ENCODE results near the gene REEP1.
"Not testable (repeated sequence)": the region's sequence is repeated elsewhere in the genome, so short reads cannot be mapped to it uniquely, and the experiment has no call there.

Gene REEP1

DNA sequence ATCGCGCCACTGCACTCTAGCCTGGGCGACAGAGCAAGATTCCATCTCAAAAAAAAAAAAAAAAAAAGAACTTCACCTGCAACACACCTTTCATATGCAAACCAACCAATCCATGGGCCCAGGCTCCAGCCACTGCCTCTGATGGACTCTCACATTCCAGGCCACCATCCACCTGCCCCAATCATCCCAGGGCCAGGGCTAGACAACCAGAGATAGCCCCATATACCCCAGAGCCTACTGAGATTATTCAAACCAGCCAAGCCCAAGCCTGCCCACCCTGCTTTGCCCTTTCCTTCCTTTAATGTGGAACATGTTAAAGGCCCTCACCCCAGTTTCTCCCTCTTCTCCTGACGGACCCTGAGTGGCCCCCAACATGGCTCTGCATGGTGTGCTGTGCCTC, 81.1 kb downstream of the REEP1 start:
- H3K9me3 Mint-ChIP-seq, result no peaks in the 10 kb centered on the region

DNA sequence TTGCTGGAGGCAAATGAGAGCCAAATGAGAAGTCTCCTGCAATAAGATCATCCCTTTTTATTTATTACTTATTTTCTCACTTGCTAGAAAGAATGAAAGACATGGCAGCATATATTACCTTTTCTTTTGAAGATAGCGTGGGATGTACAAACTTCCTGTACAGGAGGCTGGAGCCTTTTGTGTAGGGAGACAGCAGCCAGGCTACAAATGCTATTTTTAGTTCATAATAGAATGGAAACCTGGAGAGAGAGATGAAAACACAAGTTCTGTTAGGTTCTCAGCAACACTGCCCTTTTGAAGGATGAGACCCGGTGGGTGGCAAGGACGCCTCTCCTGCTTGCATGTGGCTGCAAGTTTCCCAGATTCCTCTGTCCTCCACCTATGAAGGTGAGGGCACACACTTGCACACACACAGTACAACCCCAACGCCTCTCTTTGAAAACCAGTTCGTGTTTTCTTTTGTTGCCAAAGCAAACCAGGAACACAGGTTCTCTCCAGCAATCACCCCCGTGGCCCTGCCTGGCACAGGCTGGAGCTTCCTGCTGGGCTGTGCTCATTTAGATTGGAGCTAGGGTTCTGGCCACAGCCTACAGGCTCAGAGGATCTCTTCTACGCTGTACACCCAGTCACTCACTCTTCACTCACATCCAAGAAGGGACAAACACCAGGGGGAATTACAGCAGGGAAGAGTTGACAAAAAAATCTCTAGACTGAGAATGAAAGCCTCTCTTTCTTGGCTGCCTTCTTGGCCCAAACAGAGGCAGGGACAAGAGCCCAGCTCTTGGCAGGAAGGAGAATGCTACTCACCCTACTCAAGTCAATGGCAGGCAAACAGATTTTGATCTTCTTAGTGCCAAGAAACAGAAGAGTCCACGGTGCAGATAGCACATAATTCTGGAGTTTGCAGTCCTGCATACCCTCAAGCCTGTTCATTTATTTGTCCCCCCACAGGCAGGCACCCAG, 82.6 kb downstream of the REEP1 start:
- H3K27me3 Mint-ChIP-seq, result peaks cover 3% of the 10 kb centered on the region
- no peaks in the 10 kb centered on the region for H3K9me3 Mint-ChIP-seq
- H3K4me3 Mint-ChIP-seq, result no peak overlapping the region
- H3K36me3 Mint-ChIP-seq, result no peaks in the 10 kb centered on the region
- no peak overlapping the region for H3K27ac Mint-ChIP-seq
- no peaks in the 10 kb centered on the region for H3K4me1 Mint-ChIP-seq

More for the DNA sequence above, 81.1 kb downstream of the REEP1 start:
- Mint-ChIP-seq H3K4me3 (no peak overlapping the region), H3K27me3 (peaks cover 3% of the 10 kb centered on the region), H3K4me1 (no peaks in the 10 kb centered on the region), H3K27ac (no peak overlapping the region), H3K36me3 (no peaks in the 10 kb centered on the region)

DNA sequence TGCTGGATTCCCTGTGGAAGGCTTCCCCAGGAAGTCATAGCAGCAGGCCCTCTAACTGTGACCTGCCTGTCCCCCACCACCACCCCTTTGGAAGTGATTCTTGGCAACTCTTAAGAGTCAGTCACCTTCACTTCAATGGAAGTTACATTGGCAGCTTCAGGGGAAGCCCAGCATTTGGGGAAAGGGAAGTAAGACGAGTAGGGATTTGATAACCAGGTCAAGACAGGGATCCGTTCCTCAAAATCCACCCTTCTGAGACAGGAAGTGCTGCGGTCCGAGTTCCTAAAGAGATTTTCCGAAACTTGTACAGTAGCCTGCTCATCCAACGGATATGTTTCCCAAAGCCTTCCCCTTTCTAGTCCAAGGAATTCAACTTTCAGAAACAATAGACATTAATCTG, 84.0 kb downstream of the REEP1 start:
- Mint-ChIP-seq H3K36me3 (no peaks in the 10 kb centered on the region), H3K4me1 (no peaks in the 10 kb centered on the region)

DNA sequence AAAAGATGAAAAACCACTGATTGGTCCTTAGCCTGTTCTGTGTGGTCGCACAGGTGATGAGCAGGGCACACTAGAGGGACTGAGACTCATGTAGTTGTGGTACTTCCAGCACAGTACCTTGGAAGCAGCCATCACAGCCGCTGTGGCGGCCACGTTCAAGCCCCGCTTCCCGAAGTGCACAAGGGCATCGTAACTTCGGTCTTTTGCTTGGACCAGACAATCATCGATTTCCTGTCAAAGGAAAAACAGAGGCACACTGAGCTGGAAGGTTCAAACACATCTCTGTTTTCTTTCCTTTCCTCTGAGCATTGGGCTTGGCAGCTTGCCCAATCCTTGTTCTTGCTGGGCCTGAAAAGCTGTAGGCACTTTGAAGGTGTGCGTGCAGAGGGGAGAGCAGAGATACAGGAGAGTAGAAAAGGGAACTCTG, 85.6 kb downstream of the REEP1 start:
- Mint-ChIP-seq H3K9me3 (no peaks in the 10 kb centered on the region), H3K27me3 (peaks cover 3% of the 10 kb centered on the region), H3K36me3 (no peaks in the 10 kb centered on the region), H3K4me1 (no peaks in the 10 kb centered on the region), H3K27ac (no peak overlapping the region), H3K4me3 (no peak overlapping the region)

More for the DNA sequence above, 84.0 kb downstream of the REEP1 start:
- no peak overlapping the region for H3K4me3 Mint-ChIP-seq
- no peak overlapping the region for H3K27ac Mint-ChIP-seq
- peaks cover 3% of the 10 kb centered on the region for H3K27me3 Mint-ChIP-seq
- H3K9me3 Mint-ChIP-seq, result no peaks in the 10 kb centered on the region

DNA sequence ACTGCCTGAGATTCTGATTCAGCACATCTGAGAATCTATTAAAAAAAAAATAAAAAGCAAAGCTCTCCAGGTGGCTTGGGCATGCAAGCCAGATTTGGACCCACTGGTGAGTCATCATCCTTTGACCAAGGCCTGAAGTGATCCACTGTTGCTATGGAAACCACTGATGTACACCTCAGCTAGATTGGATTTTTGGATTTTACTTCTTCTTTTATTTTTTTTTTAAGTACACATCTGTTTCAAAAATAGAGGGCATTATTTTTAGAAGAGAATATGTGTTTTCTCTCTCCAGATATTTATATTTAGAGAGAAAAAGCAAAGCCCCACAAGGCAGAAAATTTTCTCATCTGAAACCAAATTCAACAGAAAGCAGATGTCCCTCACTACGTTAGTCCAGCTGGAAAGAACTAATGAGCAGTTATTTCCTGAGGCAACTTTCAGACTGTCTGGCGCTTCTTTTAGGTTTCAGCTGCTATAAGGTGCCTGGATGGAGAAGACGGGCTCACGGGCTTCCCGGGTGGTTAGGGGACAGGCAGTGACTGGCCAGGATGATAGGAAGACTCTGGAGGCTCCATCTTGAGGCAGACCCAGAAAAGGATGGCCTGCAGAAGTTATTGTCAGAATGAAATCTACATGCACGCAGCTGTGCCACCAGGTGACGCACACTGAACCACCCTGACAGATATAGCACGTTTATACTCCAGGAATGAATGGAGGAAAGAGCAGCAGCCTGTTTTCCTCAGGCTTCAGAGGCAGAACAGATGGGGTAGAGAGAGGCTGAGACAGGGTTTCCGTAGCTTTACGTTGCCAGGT, 87.6 kb downstream of the REEP1 start:
- Mint-ChIP-seq H3K27me3 (peaks cover 1% of the 10 kb centered on the region), H3K27ac (no peak overlapping the region), H3K4me1 (no peaks in the 10 kb centered on the region), H3K36me3 (no peaks in the 10 kb centered on the region), H3K4me3 (no peak overlapping the region), H3K9me3 (no peaks in the 10 kb centered on the region)

DNA sequence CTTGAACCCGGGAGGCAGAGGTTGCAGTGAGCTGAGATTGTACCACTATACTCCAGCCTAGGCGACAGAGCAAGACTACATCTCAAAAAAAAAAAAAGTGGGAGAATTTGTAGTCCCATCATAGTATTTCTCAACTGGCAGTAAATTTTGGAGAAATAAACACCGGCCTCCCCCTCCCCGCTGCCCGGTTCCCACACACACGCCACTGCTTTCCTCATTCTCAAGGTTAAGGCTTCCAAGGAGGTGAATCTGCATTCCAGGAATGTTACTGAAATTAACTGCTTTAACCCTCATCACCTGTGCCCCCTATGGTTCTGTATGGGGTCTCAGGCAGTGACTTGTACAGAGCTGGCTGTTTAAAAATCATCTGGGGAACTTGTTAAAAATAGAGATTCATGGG, 88.2 kb downstream of the REEP1 start:
- no peak overlapping the region for H3K4me3 Mint-ChIP-seq
- no peaks in the 10 kb centered on the region for H3K9me3 Mint-ChIP-seq
- H3K27ac Mint-ChIP-seq, result no peak overlapping the region
- no peaks in the 10 kb centered on the region for H3K4me1 Mint-ChIP-seq
- no peaks in the 10 kb centered on the region for H3K36me3 Mint-ChIP-seq
- peaks cover 1% of the 10 kb centered on the region for H3K27me3 Mint-ChIP-seq

DNA sequence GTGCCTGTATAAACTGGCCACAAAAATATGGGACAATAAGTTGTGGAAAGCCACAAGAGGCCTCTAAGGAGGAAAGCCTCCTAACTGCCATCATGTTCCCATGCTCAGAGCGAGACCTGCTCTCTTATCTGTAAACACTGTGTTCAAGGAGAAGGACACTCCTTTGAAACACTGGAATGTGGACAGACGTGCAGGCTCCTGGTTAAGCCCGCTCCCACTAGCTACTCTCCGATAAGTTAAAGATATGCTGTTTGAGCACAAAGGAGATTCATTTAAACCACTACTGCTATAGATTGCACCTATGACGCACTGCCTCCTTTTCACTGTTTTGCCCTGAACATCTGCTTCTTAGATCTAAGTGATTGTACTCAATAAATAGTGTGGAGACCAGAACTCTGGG, 92.2 kb downstream of the REEP1 start:
- H3K27me3 Mint-ChIP-seq, H3K9me3 Mint-ChIP-seq, H3K36me3 Mint-ChIP-seq, H3K4me3 Mint-ChIP-seq, H3K4me1 Mint-ChIP-seq, H3K27ac Mint-ChIP-seq: not testable (repeated sequence)

DNA sequence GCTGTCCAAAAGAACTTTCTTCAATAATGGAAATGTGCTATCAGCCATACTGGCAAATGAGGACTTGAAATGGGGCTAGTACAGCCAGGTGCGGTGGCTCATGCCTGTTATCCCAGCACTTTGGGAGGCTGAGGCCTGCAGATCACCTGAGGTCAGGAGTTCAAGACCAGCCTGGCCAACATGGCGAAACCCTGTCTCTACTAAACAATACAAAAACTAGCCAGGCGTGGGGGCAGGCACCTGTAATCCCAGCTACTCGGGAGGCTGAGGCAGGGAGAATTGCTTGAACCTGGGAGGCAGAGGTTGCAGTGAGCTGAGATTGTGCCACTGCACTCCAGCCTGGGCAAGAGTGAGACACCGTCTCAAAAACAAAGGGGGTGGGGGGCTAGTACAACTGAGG, 92.6 kb downstream of the REEP1 start:
- not testable (repeated sequence) for H3K27me3 Mint-ChIP-seq, H3K36me3 Mint-ChIP-seq, H3K27ac Mint-ChIP-seq, H3K9me3 Mint-ChIP-seq, H3K4me1 Mint-ChIP-seq, H3K4me3 Mint-ChIP-seq

DNA sequence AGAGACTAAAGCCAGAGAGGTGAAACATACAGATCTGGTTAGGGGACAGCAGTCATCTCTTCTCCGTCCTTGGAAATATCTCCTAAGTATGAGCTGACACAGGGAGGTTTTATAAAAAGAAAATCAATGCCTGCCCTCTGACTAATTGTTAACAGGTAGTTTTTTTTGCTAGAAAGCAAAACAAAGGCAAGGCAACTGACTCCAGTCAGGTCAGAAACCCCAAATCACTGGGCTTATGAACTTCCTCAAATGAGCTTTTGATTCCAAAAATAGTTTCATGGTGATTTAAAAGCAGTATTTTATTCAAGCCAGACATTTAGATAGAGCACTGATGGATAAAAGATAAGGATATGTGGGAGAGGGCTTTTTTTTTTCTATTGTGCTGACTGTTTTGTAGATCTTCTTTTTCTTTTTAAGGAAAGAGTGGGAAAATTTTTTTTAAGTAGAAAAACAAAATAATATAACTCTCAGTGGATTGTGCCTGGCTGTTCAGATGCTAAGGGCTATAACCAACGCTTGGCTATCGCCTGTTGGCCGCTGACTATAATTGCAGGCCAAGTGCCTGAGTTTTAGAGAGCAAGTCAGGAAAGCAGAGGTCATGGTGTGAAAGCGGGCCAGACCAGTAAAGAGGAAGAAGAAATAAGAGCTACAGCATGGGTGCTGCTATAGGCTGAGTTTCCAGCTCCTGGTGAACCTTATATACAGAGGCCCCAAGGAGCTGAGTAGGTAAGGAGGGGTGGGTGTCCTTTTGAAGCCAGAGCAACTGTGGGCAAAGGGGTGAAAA, 93.3 kb downstream of the REEP1 start:
- H3K4me3 Mint-ChIP-seq, result no peak overlapping the region
- no peaks in the 10 kb centered on the region for H3K9me3 Mint-ChIP-seq
- no peaks in the 10 kb centered on the region for H3K27me3 Mint-ChIP-seq
- H3K27ac Mint-ChIP-seq, result no peak overlapping the region
- H3K4me1 Mint-ChIP-seq, result no peaks in the 10 kb centered on the region
- H3K36me3 Mint-ChIP-seq, result no peaks in the 10 kb centered on the region

DNA sequence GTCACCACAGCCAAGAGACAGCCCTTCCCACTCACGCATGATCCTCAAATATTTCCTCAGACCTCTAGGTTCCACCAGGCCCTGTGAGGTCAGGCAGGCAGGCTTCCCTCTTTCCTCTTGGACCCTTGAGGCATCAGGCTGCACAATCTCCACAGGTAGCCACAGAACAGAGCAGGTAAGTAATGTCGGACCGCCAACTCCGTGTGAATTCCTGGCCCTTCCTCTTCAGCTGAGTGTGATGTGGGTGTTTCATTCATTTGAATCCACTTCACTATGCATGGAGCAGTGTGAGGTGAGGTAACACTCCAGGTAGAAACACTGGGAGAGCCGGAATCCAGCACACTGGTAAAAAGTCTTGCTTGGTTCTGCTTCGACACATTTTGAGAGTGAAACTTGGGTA, 94.2 kb downstream of the REEP1 start:
- H3K9me3 Mint-ChIP-seq, result no peaks in the 10 kb centered on the region
- no peak overlapping the region for H3K4me3 Mint-ChIP-seq
- peaks cover 8% of the 10 kb centered on the region for H3K4me1 Mint-ChIP-seq
- no peaks in the 10 kb centered on the region for H3K36me3 Mint-ChIP-seq
- no peak overlapping the region for H3K27ac Mint-ChIP-seq
- H3K27me3 Mint-ChIP-seq, result no peaks in the 10 kb centered on the region

DNA sequence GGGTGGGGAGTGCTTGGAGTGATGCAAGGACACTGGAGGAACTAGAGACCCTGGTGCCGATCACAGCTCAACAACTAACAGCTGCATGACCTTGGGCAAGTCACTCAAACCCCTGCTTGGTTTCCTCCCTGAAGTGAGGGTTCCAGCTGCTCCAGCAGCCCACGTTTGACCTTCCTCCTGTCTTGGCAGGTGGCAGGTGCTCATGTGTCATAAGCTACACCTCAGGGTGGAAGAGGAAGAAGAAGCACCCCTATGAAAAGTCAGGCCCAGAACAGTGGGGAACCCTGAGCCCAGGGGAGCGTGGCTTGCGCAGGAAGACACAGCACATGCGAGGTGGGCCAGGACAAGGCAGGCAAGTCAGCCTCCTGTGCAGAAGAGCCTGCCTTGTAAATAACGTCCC, 95.8 kb downstream of the REEP1 start:
- no peaks in the 10 kb centered on the region for H3K9me3 Mint-ChIP-seq
- no peak overlapping the region for H3K27ac Mint-ChIP-seq
- H3K4me1 Mint-ChIP-seq, result peaks cover 10% of the 10 kb centered on the region
- H3K27me3 Mint-ChIP-seq, result no peaks in the 10 kb centered on the region
- H3K36me3 Mint-ChIP-seq, result no peaks in the 10 kb centered on the region
- no peak overlapping the region for H3K4me3 Mint-ChIP-seq

DNA sequence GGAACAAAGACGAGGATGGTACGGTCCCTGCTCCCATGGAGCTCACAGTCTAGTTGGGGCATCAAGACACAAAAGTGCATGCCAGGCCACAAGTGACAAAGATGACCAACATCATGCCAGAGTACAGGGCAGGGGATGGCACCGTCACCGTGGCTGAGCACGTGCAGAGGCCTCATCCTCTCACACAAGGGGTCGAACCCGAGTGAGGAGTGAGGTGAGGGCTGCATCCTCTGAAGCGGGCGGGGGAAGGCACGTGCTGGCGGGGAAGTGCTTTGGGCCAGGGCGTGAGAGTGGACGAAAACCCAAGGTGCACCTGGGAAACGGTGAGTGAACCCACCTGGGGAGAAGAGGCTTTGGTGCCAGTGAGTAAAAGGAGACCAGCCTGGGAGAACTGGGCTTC, 97.2 kb downstream of the REEP1 start:
- H3K27me3 Mint-ChIP-seq, result no peaks in the 10 kb centered on the region
- H3K4me3 Mint-ChIP-seq, result no peak overlapping the region
- peaks cover 10% of the 10 kb centered on the region for H3K4me1 Mint-ChIP-seq
- no peaks in the 10 kb centered on the region for H3K9me3 Mint-ChIP-seq
- H3K27ac Mint-ChIP-seq, result no peak overlapping the region
- no peaks in the 10 kb centered on the region for H3K36me3 Mint-ChIP-seq

DNA sequence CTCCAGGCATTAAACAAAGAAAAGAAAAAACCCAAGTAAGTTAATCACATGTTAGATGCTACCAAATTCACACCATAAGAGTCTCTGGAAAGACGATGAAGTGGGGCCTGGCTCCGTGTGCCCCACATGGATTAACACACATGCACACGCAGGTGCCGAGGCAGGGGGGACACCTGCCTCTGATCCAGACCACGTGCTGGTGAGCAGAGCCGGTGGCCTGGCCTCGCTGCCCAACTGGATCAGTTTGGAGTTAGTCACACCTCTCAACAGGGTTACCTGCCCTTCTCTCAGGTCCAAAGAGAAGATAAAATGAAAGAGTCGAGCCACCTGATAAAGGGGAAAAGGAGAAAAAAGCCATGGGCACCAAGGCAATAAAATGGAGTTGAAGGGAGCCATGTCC, 97.7 kb downstream of the REEP1 start:
- Mint-ChIP-seq H3K4me3 (no peak overlapping the region), H3K27me3 (no peaks in the 10 kb centered on the region), H3K27ac (no peak overlapping the region), H3K36me3 (no peaks in the 10 kb centered on the region), H3K4me1 (peaks cover 10% of the 10 kb centered on the region), H3K9me3 (no peaks in the 10 kb centered on the region)

DNA sequence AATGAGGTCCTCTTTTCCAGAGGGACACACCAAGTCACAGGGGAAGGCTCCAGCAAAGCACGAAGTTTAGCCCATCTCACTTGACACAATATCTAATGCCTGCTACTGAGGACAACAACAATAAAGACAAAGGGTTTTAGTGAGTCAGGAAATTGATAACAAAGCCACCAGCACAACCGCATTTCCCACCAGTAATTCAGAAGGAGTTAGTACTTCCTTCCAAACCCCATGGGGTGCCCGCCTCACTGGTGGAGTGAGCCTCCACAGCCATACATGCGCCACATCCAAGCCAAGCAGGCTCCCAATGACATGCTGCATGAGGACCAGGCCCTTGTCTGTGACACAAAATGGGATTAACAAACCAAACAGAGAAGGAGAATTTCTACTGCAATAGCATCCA, 98.1 kb downstream of the REEP1 start:
- H3K27ac Mint-ChIP-seq, result no peak overlapping the region
- H3K9me3 Mint-ChIP-seq, result no peaks in the 10 kb centered on the region
- no peak overlapping the region for H3K4me3 Mint-ChIP-seq
- H3K27me3 Mint-ChIP-seq, result no peaks in the 10 kb centered on the region
- H3K4me1 Mint-ChIP-seq, result peaks cover 10% of the 10 kb centered on the region
- H3K36me3 Mint-ChIP-seq, result no peaks in the 10 kb centered on the region

DNA sequence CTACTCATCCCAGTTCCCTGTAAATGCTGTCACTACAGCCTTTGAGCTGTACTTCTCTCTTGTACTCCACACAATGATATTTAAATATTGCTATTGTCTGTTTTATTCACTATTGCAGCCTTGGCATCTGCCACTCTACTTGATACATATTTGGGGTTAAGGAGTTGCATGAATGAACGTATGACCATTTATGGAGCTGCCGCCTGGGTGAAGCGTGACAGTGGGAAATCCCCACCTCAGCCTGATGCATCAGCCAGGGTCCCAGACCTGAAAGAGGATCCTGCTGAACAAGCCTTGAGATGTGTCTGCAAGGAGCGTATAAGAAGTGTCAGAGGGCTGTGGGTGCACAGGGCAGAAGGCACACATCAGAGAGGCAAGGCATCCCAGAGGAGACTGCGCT, 99.1 kb downstream of the REEP1 start:
- Mint-ChIP-seq H3K9me3 (no peaks in the 10 kb centered on the region), H3K4me3 (peak overlapping the region; percentile 19), H3K27me3 (no peaks in the 10 kb centered on the region), H3K4me1 (peaks cover 10% of the 10 kb centered on the region), H3K36me3 (no peaks in the 10 kb centered on the region), H3K27ac (no peak overlapping the region)
